Measurements from ENCODE around the gene TRIM15. TPM values are rescaled to one million over a fixed set of nuclear protein-coding genes. Genes with fewer than 3 reads are reported as not detected.

TRIM15 gene
- total RNA-seq, 1 experiment from 2014 or later, result 6.5 TPM

GRCh38 chr6:30211899-30212298 is 48.6 kb downstream of the TRIM15 start:
- no TSS peak for BruUV-seq (replicated peaks)
- no peak overlapping the region for H3K27ac ChIP-seq (ENCODE audit: low read depth, low read length)

More at GRCh38 chr6:30211899-30212298, 48.6 kb downstream of the TRIM15 start:
- intact Hi-C loops (cut with micrococcal nuclease), result no loop called here
- Histone ChIP-seq H3K4me3 (replicated peaks in 1 of 2; ENCODE audit: low read depth in 1 of 2, low read length in 2 of 2) (peak overlapping the region; percentile 85 to 89), H3K79me2 (ENCODE audit: insufficient read depth, low read length) (peaks cover 58% of the 10 kb centered on the region), H3K36me3 (ENCODE audit: control insufficient read depth in 1 of 2, insufficient read depth in 2 of 2, low read length in 2 of 2) (no peaks in the 10 kb centered on the region; a peak in 1 of 4 replicates), H3K4me1 (ENCODE audit: control insufficient read depth in 1 of 2, insufficient read depth in 2 of 2, low read length in 2 of 2) (peaks cover 0 to 26% of the 10 kb centered on the region in 2 experiments; a peak in 3 of 4 replicates), H4K20me1 (ENCODE audit: insufficient read depth) (no peaks in the 10 kb centered on the region), H3K27me3 (ENCODE audit: insufficient read depth, low read length) (no peaks in the 10 kb centered on the region), H2AFZ (ENCODE audit: low read depth, low read length, poor library complexity, severe bottlenecking) (no peak overlapping the region), H3K9me3 (ENCODE audit: control insufficient read depth in 1 of 2, insufficient read depth in 1 of 2, low read depth in 1 of 2, low read length in 2 of 2) (no peaks in the 10 kb centered on the region), H3K9me2 (ENCODE audit: insufficient read depth) (no peaks in the 10 kb centered on the region), H3K9ac (ENCODE audit: low read length) (peak overlapping the region; percentile 94), H3K4me2 (ENCODE audit: low read length) (peak overlapping the region; percentile 92)
- DNase-seq (ENCODE audit: low read depth, low spot score), result no peak
- ChIA-PET CTCF (no interaction called here), RAD21 (ENCODE audit: low non-redundant PET in 1 of 2, low total read pairs in 2 of 2, uncharacterized antibody in 2 of 2, unreplicated experiment in 2 of 2) (no interaction called here), POLR2A (no interaction called here)
- no peak for ATAC-seq
- TF ChIP-seq REST (IDR thresholded peaks at IDR 0.05; ENCODE audit: low read depth) (no peak), ZBTB33 (IDR thresholded peaks at IDR 0.05; ENCODE audit: extremely low read depth, insufficient replicate concordance, low read length) (no peak), SP1 (IDR thresholded peaks at IDR 0.05; ENCODE audit: low read depth) (no peak), ZFX (IDR thresholded peaks at IDR 0.05) (no peak), EZH2phosphoT487 (IDR thresholded peaks at IDR 0.05; ENCODE audit: borderline replicate concordance) (no peak), ATF3 (IDR thresholded peaks at IDR 0.05) (no peak), POLR2AphosphoS5 (IDR thresholded peaks at IDR 0.05; ENCODE audit: low read depth, low read length) (no peak), YY1 (IDR thresholded peaks at IDR 0.05; ENCODE audit: extremely low read depth, insufficient replicate concordance, low read depth, low read length) (no peak), EGR1 (IDR thresholded peaks at IDR 0.05; ENCODE audit: low read depth) (no peak), SRF (IDR thresholded peaks at IDR 0.05; ENCODE audit: low read depth) (no peak), FOSL1 (IDR thresholded peaks at IDR 0.05; ENCODE audit: low read depth) (no peak), CTCF (IDR thresholded peaks at IDR 0.05 in 2 of 3, conservative IDR thresholded peaks at IDR 0.05 in 1 of 3; ENCODE audit: borderline replicate concordance in 1 of 3, insufficient read depth in 1 of 3, low read depth in 2 of 3, low read length in 2 of 3) (no peak), EZH2 (IDR thresholded peaks at IDR 0.05) (no peak)

All from HCT116 (cell line).